Esophagus muscularis mucosa (tissue), 4 donors: ENCODE measurements around the gene PAPSS2. TPM values are rescaled to one million over a fixed set of nuclear protein-coding genes. Genes with fewer than 3 reads are reported as not detected.
A peak's percentile ranks its signal among the peaks of the same experiment; 100 is the strongest.

Experiments used
- DNase-seq: peaks from one replicate; pipeline ENCODE4 v3.0.0-alpha.2; 2017; ENCODE audit errors: extremely low spot score
- H3K27ac ChIP-seq, 4 donors: fragments of 200-600 bp; sonication (generic); replicated peaks in 1 of 4; 1 replicate in 3 of 4; 2 replicates in 1 of 4; pipeline ENCODE4 v1.5.1; 2016 to 2019; ENCODE audit warnings: mild to moderate bottlenecking in 1 of 4
- H3K27me3 ChIP-seq, 4 donors: fragments of 200-600 bp; sonication (generic); one replicate each; pipeline versions ENCODE4 v1.5.1 to v1.6.0; 2016 to 2019
- H3K36me3 ChIP-seq, 4 donors: fragments of 200-600 bp; sonication (generic); one replicate each; pipeline ENCODE4 v1.5.1; 2016 to 2019
- H3K4me1 ChIP-seq, 4 donors: fragments of 200-600 bp; sonication (generic); one replicate each; pipeline ENCODE4 v1.5.1; 2016 to 2019
- H3K4me3 ChIP-seq, 4 donors: fragments of 200-600 bp; sonication (generic); 1 replicate in 2 of 4; 2 replicates in 2 of 4; pipeline ENCODE4 v1.5.1; 2016 to 2019; ENCODE audit warnings: mild to moderate bottlenecking in 4 of 4, moderate library complexity in 1 of 4
- H3K9me3 ChIP-seq, 4 donors: fragments of 200-600 bp; sonication (generic); 1 replicate in 3 of 4; 2 replicates in 1 of 4; pipeline ENCODE4 v1.5.1; 2016 to 2019
- CTCF ChIP-seq, 3 experiments: fragments of 200-600 bp in 2 of 3; fragments of 450-650 bp in 1 of 3; sonication (generic) in 2 of 3; IDR thresholded peaks; one replicate each; pipeline ENCODE4 v1.5.1; 2017 to 2019; ENCODE audit warnings: antibody characterized with exemption in 3 of 3, mild to moderate bottlenecking in 2 of 3, moderate library complexity in 1 of 3
- EP300 ChIP-seq: sonication (generic); formaldehyde crosslinking; IDR thresholded peaks from one replicate; pipeline ENCODE4 v1.6.1; 2017; ENCODE audit warnings: antibody characterized with exemption
- POLR2A ChIP-seq: fragments of 450-650 bp; IDR thresholded peaks from one replicate; pipeline ENCODE4 v1.6.1; 2017; ENCODE audit warnings: antibody characterized with exemption, moderate library complexity, mild to moderate bottlenecking, low read depth
- POLR2AphosphoS5 ChIP-seq, 2 donors: sonication (generic); formaldehyde crosslinking; IDR thresholded peaks; one replicate each; pipeline ENCODE4 v1.6.1; 2017; ENCODE audit warnings: antibody characterized with exemption in 2 of 2
- WGBS: methylation state at CpG from one replicate; pipeline ENCODE4 v1.1.5; 2018; 5-methylcytosine and 5-hydroxymethylcytosine counted together
- intact Hi-C: fragments of 100-400 bp; cut with DNase I; formaldehyde crosslinking; loops from one replicate; pipeline ENCODE4 v1.15.1; 2023
- total RNA-seq, 4 donors: library from RNA; depleted of rRNA; stranded (reverse); fragments of >200 nt; gene quantifications; one replicate each; pipeline versions ENCODE4 v1.1.0 to v1.2.1, GENCODE V29; 2016

PAPSS2 gene
- total RNA-seq, 4 donors from 2014 or later: 9.6 to 16.7 (median 14.9) TPM

- Histone ChIP-seq H3K9me3 (no peaks in the 10 kb centered on the region), H3K4me1 (peaks cover 8 to 30% (median 27%) of the 10 kb centered on the region in 4 donors), H3K27ac (peak overlapping the region in 3 of 4 donors; percentile 2 to 28 (median 27)), H3K4me3 (no peak overlapping the region), H3K27me3 (peaks cover 0 to 15% (median 4%) of the 10 kb centered on the region in 4 donors), H3K36me3 (no peaks in the 10 kb centered on the region)
- no peak for DNase-seq
- TF ChIP-seq POLR2AphosphoS5 (IDR thresholded peaks at IDR 0.05): no peak
- peak; percentile 66 to 76 (median 70) for TF ChIP-seq CTCF (IDR thresholded peaks at IDR 0.05)
- no peak for TF ChIP-seq POLR2A
- intact Hi-C loops: loop anchor here (5.0 kb wide), 1 partner anchor 119 kb away; no protein-coding TSS in a partner anchor
- WGBS: 46% methylated on average over 4 of the region's 4 CpGs
These were observed 3.1 kb upstream of the PAPSS2 start for GRCh38 chr10:87656431-87657072.

GRCh38 chr10:87657371-87657770 is 2.3 kb upstream of the PAPSS2 start:
- TF ChIP-seq EP300 (no peak), POLR2A (no peak), CTCF (IDR thresholded peaks at IDR 0.05) (no peak), POLR2AphosphoS5 (IDR thresholded peaks at IDR 0.05) (no peak)
- 76% methylated on average over 5 of the region's 5 CpGs for WGBS
- no peak overlapping the region for H3K4me3 ChIP-seq
- H3K4me1 ChIP-seq: peaks cover 8 to 31% (median 27%) of the 10 kb centered on the region in 4 donors
- DNase-seq: no peak
- no peaks in the 10 kb centered on the region for H3K36me3 ChIP-seq
- peak overlapping the region in 3 of 4 donors; percentile 2 to 45 (median 28) for H3K27ac ChIP-seq
- intact Hi-C loops: loop anchor here (5.0 kb wide), 1 partner anchor 120 kb away; no protein-coding TSS in a partner anchor
- peaks cover 0 to 23% (median 4%) of the 10 kb centered on the region in 4 donors for H3K27me3 ChIP-seq
- H3K9me3 ChIP-seq: no peaks in the 10 kb centered on the region

- H3K36me3 ChIP-seq: no peaks in the 10 kb centered on the region
- H3K27me3 ChIP-seq: peaks cover 0 to 27% (median 4%) of the 10 kb centered on the region in 4 donors
- intact Hi-C loops: loop anchor here (5.0 kb wide), 1 partner anchor 121 kb away; no protein-coding TSS in a partner anchor
- no peak overlapping the region for H3K4me3 ChIP-seq
- 84% methylated on average over 5 of the region's 5 CpGs for WGBS
- no peak for DNase-seq
- H3K9me3 ChIP-seq: no peaks in the 10 kb centered on the region
- TF ChIP-seq POLR2A: no peak
- peak overlapping the region in 1 of 4 donors; percentile 45 for H3K27ac ChIP-seq
- H3K4me1 ChIP-seq: peaks cover 8 to 31% (median 27%) of the 10 kb centered on the region in 4 donors
These were observed 1.3 kb upstream of the PAPSS2 start for GRCh38 chr10:87658321-87658795.

GRCh38 chr10:87658858-87659555 is 671 bp upstream of the PAPSS2 start:
- 66% methylated on average over 13 of the region's 15 CpGs for WGBS
- Histone ChIP-seq H3K4me1 (peaks cover 8 to 31% (median 27%) of the 10 kb centered on the region in 4 donors), H3K9me3 (no peaks in the 10 kb centered on the region), H3K27ac (peak overlapping the region; percentile 65 to 80 (median 75)), H3K27me3 (peaks cover 0 to 27% (median 4%) of the 10 kb centered on the region in 4 donors), H3K4me3 (peak overlapping the region; percentile 62 to 81 (median 70)), H3K36me3 (no peaks in the 10 kb centered on the region)
- intact Hi-C loops: loop anchor here (5.0 kb wide), 1 partner anchor 122 kb away; no protein-coding TSS in a partner anchor
- DNase-seq: no peak
- TF ChIP-seq EP300 (no peak), POLR2A (no peak), POLR2AphosphoS5 (IDR thresholded peaks at IDR 0.05) (no peak), CTCF (IDR thresholded peaks at IDR 0.05) (no peak)

- 35% methylated on average over 12 of the region's 12 CpGs for WGBS
- Histone ChIP-seq H3K9me3 (no peaks in the 10 kb centered on the region), H3K4me1 (peaks cover 8 to 31% (median 27%) of the 10 kb centered on the region in 4 donors), H3K27me3 (peaks cover 0 to 40% (median 4%) of the 10 kb centered on the region in 4 donors), H3K4me3 (peak overlapping the region; percentile 62 to 81 (median 70)), H3K27ac (peak overlapping the region; percentile 65 to 80 (median 75)), H3K36me3 (no peaks in the 10 kb centered on the region)
- intact Hi-C loops: no loop called here
- TF ChIP-seq POLR2AphosphoS5 (IDR thresholded peaks at IDR 0.05): no peak
- no peak for DNase-seq
These were observed 931 bp downstream of the PAPSS2 start for GRCh38 chr10:87660484-87661133.
